GM12801 (cell line): ENCODE results near the gene SOX15.

ENCODE experiments used
- CTCF ChIP-seq: IDR thresholded peaks from one replicate; pipeline ENCODE4 v1.5.1; 2011; ENCODE audit warnings: control low read depth; ENCODE audit not compliant: insufficient read length; ENCODE audit errors: extremely low read depth

The SOX15 gene

DNA sequence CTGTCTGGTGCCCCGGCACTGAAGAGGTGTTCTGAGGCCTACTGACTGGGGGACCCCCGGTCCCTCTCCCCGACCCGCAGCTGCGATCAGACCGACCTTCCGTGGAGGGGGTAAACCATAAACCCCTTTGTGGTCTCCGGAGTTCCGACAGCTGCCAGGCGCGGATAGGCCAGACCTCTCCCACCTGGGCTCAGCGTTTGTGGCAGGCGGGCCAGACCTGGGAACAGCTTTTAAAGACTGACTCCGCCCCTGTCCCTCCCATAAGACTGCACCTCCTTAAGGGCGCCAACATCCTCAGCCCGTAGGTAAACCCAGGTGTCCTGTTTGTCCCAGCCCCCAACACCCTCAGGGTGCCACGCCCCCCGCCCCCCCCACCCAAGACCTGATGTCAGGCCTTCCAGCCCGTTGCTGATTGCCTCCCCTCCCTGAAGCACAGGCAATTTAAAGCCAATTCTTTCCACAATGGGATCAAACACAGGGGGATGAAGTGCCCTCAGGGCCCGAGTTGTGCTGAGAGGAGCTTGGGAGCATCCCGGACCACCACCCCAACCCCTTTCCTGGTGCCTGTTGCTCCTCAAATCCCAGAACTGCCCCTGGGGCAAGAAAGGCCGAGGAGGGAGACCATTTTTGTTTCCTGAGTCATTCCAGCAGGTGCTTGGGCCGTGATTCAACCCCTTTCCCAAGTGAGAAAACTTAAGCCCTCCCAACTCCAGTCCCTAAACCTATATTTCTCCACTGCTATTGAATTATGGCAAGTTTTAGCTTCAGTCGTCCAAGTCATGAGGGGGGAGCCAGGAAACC lies at the start of gene SOX15:
TSS of gene SOX15 (minus strand) at position 204 of the 801 bp plus-strand sequence. CDS start 418 bp downstream, outside the sequence.
- no peak for TF ChIP-seq CTCF

DNA sequence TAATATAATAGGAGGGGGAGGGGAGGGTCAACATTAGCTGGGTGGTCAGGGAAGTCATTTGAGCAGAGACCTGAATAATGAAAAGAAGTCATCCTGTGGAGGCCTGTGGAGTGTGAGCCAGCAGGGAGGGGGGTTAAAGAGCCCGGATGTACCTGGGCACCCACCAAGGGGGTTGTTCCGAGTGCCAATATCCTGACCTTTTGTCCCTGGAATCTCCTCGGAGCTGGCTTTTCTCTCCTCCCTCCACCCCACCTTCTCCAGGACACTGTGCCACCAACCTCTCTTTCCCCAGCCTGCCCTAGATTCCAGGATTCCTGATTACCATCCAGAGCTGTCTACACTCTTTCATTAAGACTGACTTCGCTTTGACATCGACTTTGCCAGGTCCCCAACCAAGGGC lies 46.3 kb upstream of the SOX15 start:
- no peak for TF ChIP-seq CTCF

DNA sequence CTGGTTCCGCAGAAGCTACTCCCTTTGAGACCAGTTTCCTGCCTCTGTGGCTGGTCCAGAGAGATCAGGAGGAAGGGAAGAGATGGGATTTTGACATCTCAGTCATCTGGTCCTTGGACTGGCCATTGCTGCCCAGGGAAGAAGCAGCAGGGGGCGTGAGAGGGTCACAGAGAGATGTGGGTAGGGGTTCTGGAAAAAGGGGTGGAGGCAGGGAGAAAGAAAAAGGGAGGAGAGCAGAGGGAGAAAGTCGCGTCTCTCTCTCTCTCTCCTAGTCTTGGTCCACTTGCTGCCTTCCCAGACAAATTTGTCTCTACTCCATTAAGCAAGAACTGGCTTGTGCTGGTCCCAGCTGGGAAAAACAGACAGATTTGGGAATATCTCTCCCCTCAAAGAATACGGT lies 44.5 kb upstream of the SOX15 start:
- TF ChIP-seq CTCF, result no peak

DNA sequence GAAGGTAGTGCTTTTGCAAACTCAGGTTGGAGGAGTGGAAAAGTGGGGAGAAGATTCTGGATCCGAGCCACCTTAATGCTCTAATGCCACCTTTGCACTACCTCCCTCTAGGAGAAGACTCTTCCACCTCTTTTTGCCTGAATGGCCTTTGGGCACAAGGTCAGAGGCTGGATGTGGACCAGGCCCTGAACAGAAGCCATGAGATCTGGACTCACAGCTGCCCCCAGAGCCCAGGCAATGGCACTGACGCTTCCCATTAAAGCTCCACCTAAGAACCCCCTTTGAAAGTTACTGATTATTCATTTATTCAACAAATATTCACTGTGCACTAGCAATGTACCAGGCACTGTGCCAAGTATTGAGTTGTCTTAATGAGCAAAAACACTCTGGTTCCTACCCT lies 43.2 kb upstream of the SOX15 start:
- no peak for TF ChIP-seq CTCF

GRCh38 chr17:7632492-7632894 lies 42.6 kb upstream of the SOX15 start:
- TF ChIP-seq CTCF, result no peak

- TF ChIP-seq CTCF, result no peak
Measured at GRCh38 chr17:7631398-7632380, 41.8 kb upstream of the SOX15 start.

- no peak for TF ChIP-seq CTCF
Measured at GRCh38 chr17:7629939-7630571, 40.2 kb upstream of the SOX15 start, which contains the start of gene SHBG. TSS of gene SHBG (plus strand) at chr17:7630135. CDS start at chr17:7630173, 38 bp downstream.
